Activated CD8-positive, alpha-beta T cell treated with anti-CD3 and anti-CD28 coated beads for 36 hours (primary cell): ENCODE results near the gene ZNF22. TPM values are rescaled to one million over a fixed set of nuclear protein-coding genes. Genes with fewer than 3 reads are reported as not detected.

Experiments used
- ATAC-seq: fragments of 200-7000 bp; cut with Tn5 transposase; one replicate; pipeline ENCODE4 v1.10.0; 2021; ENCODE audit warnings: mild to moderate bottlenecking, moderate library complexity
- CTCF ChIA-PET: fragments of 350-600 bp; sonication (Branson Sonifier 250); formaldehyde crosslinking; loops from one replicate; lab custom pipeline; 2021; ENCODE audit warnings: antibody characterized with exemption; lab: Charles Lee
- POLR2A ChIA-PET: fragments of 350-600 bp; sonication (Branson Sonifier 250); formaldehyde crosslinking; loops from one replicate; lab custom pipeline; 2021; ENCODE audit warnings: antibody characterized with exemption; lab: Charles Lee
- DNase-seq: peaks from one replicate; pipeline ENCODE4 v3.0.0-alpha.2; 2020
- H3K27ac Mint-ChIP-seq: one replicate; pipeline ENCODE4 v1.8.0; 2021; ENCODE audit warnings: mild to moderate bottlenecking, mixed read lengths
- H3K27me3 Mint-ChIP-seq: one replicate; pipeline ENCODE4 v1.8.0; 2021; ENCODE audit warnings: mixed read lengths
- H3K36me3 Mint-ChIP-seq: one replicate; pipeline ENCODE4 v1.8.0; 2021; ENCODE audit warnings: low read depth, mixed read lengths
- H3K4me1 Mint-ChIP-seq: one replicate; pipeline ENCODE4 v1.8.0; 2021; ENCODE audit warnings: low read depth, mixed read lengths
- H3K4me3 Mint-ChIP-seq: one replicate; pipeline ENCODE4 v1.8.0; 2021; ENCODE audit warnings: mild to moderate bottlenecking, moderate library complexity, mixed read lengths
- H3K9me3 Mint-ChIP-seq: one replicate; pipeline ENCODE4 v1.8.0; 2021; ENCODE audit warnings: mixed read lengths
- CTCF ChIP-seq: fragments of 200-600 bp; IDR thresholded peaks from one replicate; pipeline ENCODE4 v1.8.0; 2022; ENCODE audit warnings: antibody characterized with exemption, mild to moderate bottlenecking
- intact Hi-C: fragments of 100-400 bp; cut with micrococcal nuclease; formaldehyde crosslinking; loops from one replicate; pipeline ENCODE4 v1.10.0; 2022
- total RNA-seq, 2 experiments: library from RNA; stranded (reverse); gene quantifications; one replicate each; pipeline ENCODE4 v1.2.3, GENCODE V29; 2021

ZNF22 gene
- total RNA-seq, 2 experiments from 2014 or later, result 34.4 to 37.6 TPM

DNA sequence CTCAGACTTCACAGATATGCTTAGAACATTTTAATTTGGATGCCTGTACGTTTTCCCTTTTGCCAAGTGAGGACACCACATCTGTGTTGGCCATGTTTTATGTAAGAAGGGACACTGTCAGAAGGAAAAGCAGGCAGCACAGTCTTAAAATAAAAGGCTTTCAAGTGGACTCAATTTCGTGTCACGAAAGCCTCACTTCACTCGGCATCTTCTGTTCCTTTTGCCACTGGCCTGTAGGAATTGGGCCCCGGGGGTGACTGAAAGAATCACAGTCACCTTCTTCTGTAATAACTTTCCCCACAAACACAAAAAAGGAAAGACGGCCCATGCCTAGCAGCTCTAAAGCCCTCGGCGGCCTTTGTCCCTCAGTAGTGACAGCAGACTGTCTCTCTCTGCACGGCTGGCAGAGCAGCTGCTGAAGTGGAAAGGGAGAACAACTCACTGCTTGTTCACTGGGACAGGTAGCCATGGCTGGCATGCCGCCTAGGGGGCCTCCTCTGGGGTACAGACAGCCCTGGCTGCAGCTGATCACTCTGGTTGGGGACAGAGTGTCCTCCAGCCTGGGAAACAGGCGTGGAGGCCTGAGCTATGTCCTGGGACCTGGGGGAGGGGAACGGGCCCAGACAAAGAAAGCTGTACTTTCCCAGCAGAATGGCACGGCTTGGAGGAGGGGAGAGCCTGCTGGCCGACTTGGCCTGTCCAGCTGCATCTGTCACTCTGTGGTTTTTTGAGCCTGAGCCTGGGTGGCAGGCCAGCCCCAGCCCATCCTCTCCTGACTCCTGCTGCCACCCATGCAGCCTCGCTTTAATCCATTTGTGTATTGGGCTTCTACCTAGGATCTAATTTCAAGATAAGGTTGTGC lies 36.7 kb upstream of the ZNF22 start:
- H3K36me3 Mint-ChIP-seq, result no peaks in the 10 kb centered on the region
- no peak for DNase-seq
- TF ChIP-seq CTCF, result no peak
- peaks cover 34% of the 10 kb centered on the region for H3K4me1 Mint-ChIP-seq
- ChIA-PET CTCF (interaction anchor here (1.0 to 4.3 kb wide), 5 partner anchors 9 to 31 kb away, joined by 3 to 22 read pairs (median 4); no protein-coding TSS in a partner anchor), POLR2A (interaction anchor here (0.7 kb wide), 1 partner anchor 10 kb away, joined by 3 read pairs; no protein-coding TSS in a partner anchor)
- no peaks in the 10 kb centered on the region for H3K9me3 Mint-ChIP-seq
- intact Hi-C loops, result no loop called here
- H3K27me3 Mint-ChIP-seq, result no peaks in the 10 kb centered on the region
- ATAC-seq, result no peak
- H3K27ac Mint-ChIP-seq, result no peak overlapping the region
- H3K4me3 Mint-ChIP-seq, result no peak overlapping the region

DNA sequence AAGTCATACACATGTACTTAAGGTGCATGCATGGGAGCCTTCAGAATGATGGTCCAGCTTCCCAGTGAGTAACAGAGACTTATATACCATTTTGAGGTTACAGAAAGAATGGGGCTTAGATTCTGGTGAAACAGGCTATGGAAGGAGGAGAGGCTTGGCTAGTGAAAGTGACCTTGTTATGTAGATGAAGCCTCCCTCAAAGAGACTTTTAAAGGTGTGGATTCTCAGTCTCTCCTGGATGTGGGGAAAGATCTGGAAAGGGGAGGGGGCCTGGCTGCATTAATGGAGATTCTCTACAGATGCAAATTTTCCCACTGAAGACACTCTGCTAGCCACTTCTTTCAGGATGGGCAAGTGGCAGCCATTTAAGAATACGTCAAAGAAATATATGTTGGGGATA lies 35.6 kb upstream of the ZNF22 start:
- H3K27ac Mint-ChIP-seq, result no peak overlapping the region
- no peaks in the 10 kb centered on the region for H3K27me3 Mint-ChIP-seq
- POLR2A ChIA-PET, result no interaction called here
- CTCF ChIA-PET, result interaction anchor here (1.4 to 2.4 kb wide), 3 partner anchors 9 to 34 kb away, joined by 4 to 17 read pairs (median 4); no protein-coding TSS in a partner anchor
- no peaks in the 10 kb centered on the region for H3K9me3 Mint-ChIP-seq
- DNase-seq (no peak), ATAC-seq (no peak)
- H3K4me3 Mint-ChIP-seq, result no peak overlapping the region
- TF ChIP-seq CTCF, result no peak
- intact Hi-C loops, result no loop called here
- H3K36me3 Mint-ChIP-seq, result no peaks in the 10 kb centered on the region
- H3K4me1 Mint-ChIP-seq, result peaks cover 38% of the 10 kb centered on the region

DNA sequence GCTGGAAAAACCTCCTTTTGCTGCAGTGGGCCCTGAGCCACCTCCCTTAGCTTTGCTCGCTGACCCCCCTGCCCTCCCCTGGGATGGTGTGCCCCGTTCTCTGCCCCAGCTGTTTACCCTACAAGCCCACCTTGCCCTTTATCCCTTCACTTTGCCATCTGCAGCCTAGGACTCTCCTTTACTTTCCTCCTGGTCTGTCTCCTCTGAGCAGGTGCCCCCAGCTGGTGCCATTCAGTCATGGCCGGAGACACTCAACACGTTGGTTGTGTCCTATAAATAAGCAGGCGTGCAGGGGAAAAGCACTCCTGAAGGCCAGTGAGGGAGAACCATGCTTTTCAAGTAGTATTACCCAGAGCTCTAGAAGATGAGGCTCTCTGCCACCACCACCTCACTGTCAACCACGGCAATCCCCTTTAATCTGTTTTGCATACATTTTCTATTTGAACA lies 35.0 kb upstream of the ZNF22 start:
- no peaks in the 10 kb centered on the region for H3K9me3 Mint-ChIP-seq
- no peaks in the 10 kb centered on the region for H3K36me3 Mint-ChIP-seq
- H3K4me1 Mint-ChIP-seq, result peaks cover 38% of the 10 kb centered on the region
- intact Hi-C loops, result no loop called here
- H3K27me3 Mint-ChIP-seq, result no peaks in the 10 kb centered on the region
- ATAC-seq, result no peak
- H3K27ac Mint-ChIP-seq, result peak overlapping the region; percentile 60
- POLR2A ChIA-PET, result interaction anchor here (0.6 to 0.9 kb wide), 2 partner anchors 20 to 91 kb away, joined by 3 to 4 read pairs; no protein-coding TSS in a partner anchor
- CTCF ChIA-PET, result interaction anchor here (0.9 to 2.5 kb wide), 8 partner anchors 8 to 35 kb away, joined by 3 to 17 read pairs (median 4); no protein-coding TSS in a partner anchor
- peak; percentile 39 for DNase-seq
- TF ChIP-seq CTCF, result no peak
- H3K4me3 Mint-ChIP-seq, result no peak overlapping the region

- intact Hi-C loops, result no loop called here
- Mint-ChIP-seq H3K4me1 (peaks cover 38% of the 10 kb centered on the region), H3K27me3 (no peaks in the 10 kb centered on the region), H3K27ac (peak overlapping the region; percentile 60), H3K9me3 (no peaks in the 10 kb centered on the region), H3K36me3 (no peaks in the 10 kb centered on the region), H3K4me3 (no peak overlapping the region)
- ATAC-seq (no peak), DNase-seq (no peak)
- CTCF ChIA-PET, result interaction anchor here (0.9 to 2.5 kb wide), 7 partner anchors 10 to 36 kb away, joined by 3 to 17 read pairs (median 4); no protein-coding TSS in a partner anchor
- no peak for TF ChIP-seq CTCF
- POLR2A ChIA-PET, result interaction anchor here (0.6 to 1.8 kb wide), 3 partner anchors 20 to 92 kb away, joined by 3 to 4 read pairs (median 4); no protein-coding TSS in a partner anchor
Observed at GRCh38 chr10:44966129-44966815, 34.5 kb upstream of the ZNF22 start.
